SK-N-SH (cell line): ENCODE data around the gene BAIAP2. TPM values are rescaled to one million over a fixed set of nuclear protein-coding genes. Genes with fewer than 3 reads are reported as not detected.

Experiments
- CTCF ChIA-PET: fragments of 300-600, 350-600 bp; formaldehyde crosslinking; extraction: SDS; loops from one replicate; lab custom pipeline; 2021; lab: Yijun Ruan, JAX
- POLR2A ChIA-PET: fragments of 350-600 bp; sonication (Branson Sonifier 250); formaldehyde crosslinking; extraction: SDS; loops from one replicate; lab custom pipeline; 2020; ENCODE audit warnings: antibody characterized with exemption, inconsistent platforms; lab: Yijun Ruan, JAX
- DNase-seq: peaks from one replicate; pipeline ENCODE4 v3.0.0; 2012
- H2AFZ ChIP-seq: fragments of 200-600 bp; sonication (generic); 2 replicates; pipeline ENCODE4 v1.8.1; 2016; ENCODE audit warnings: antibody characterized with exemption, mild to moderate bottlenecking, low read depth
- H3F3A ChIP-seq: fragments of 200-600 bp; sonication (generic); replicated peaks from 2 replicates; pipeline ENCODE3; 2016; ENCODE audit warnings: antibody characterized with exemption, mild to moderate bottlenecking; ENCODE audit not compliant: insufficient read depth
- H3K27ac ChIP-seq, 2 experiments: fragments of 200-500 bp in 1 of 2; fragments of 200-600 bp in 1 of 2; sonication (Bioruptor generic) in 1 of 2; sonication (generic), shearing (Covaris generic) in 1 of 2; 2 replicates each; pipeline versions ENCODE4 v1.5.1 to v1.6.1; 2014 to 2016; ENCODE audit warnings: low read depth in 2 of 2, inconsistent platforms in 1 of 2, low read length in 1 of 2, mild to moderate bottlenecking in 1 of 2, mixed read lengths in 1 of 2
- H3K27me3 ChIP-seq: fragments of 200-600 bp; sonication (generic), shearing (Covaris generic); 2 replicates; pipeline ENCODE4 v1.6.1; 2016; ENCODE audit warnings: mixed run types; ENCODE audit not compliant: insufficient read depth
- H3K36me3 ChIP-seq, 2 experiments: fragments of 200-500 bp in 1 of 2; fragments of 200-600 bp in 1 of 2; sonication (Bioruptor generic) in 1 of 2; sonication (generic) in 1 of 2; replicated peaks in 1 of 2; 2 replicates each; pipeline versions ENCODE3 to v1.5.1; 2014 to 2016; ENCODE audit warnings: low read length in 1 of 2, mild to moderate bottlenecking in 1 of 2; ENCODE audit not compliant: insufficient read depth in 2 of 2, control insufficient read depth in 1 of 2
- H3K4me1 ChIP-seq, 2 experiments: fragments of 200-500 bp in 1 of 2; fragments of 200-600 bp in 1 of 2; sonication (Bioruptor generic) in 1 of 2; sonication (generic), shearing (Covaris generic) in 1 of 2; 2 replicates each; pipeline versions ENCODE4 v1.5.1 to v1.6.1; 2014 to 2016; ENCODE audit warnings: low read depth in 1 of 2, low read length in 1 of 2, mixed run types in 1 of 2; ENCODE audit not compliant: insufficient read depth in 2 of 2, control insufficient read depth in 1 of 2
- H3K4me2 ChIP-seq: fragments of 200-600 bp; sonication (generic), shearing (Covaris generic); 2 replicates; pipeline ENCODE4 v1.6.1; 2017; ENCODE audit warnings: mixed run types
- H3K4me3 ChIP-seq, 2 experiments: fragments of 200-500 bp in 1 of 2; fragments of 200-600 bp in 1 of 2; sonication (Bioruptor generic) in 1 of 2; sonication (generic), shearing (Covaris generic) in 1 of 2; 2 replicates each; pipeline versions ENCODE4 v1.5.1 to v1.8.1; 2014 to 2016; ENCODE audit warnings: low read depth in 2 of 2, inconsistent platforms in 1 of 2, low read length in 1 of 2, mild to moderate bottlenecking in 1 of 2, mixed read lengths in 1 of 2, moderate library complexity in 1 of 2
- H3K79me2 ChIP-seq: fragments of 200-600 bp; sonication (generic); 2 replicates; pipeline ENCODE4 v1.8.1; 2017; ENCODE audit warnings: mild to moderate bottlenecking; ENCODE audit not compliant: insufficient read depth
- H3K9ac ChIP-seq: fragments of 200-600 bp; sonication (generic); 2 replicates; pipeline ENCODE4 v1.6.1; 2017; ENCODE audit warnings: mixed run types
- H3K9me2 ChIP-seq: fragments of 200-600 bp; sonication (generic); 2 replicates; pipeline ENCODE4 v1.6.1; 2017; ENCODE audit warnings: mixed run types
- H3K9me3 ChIP-seq: fragments of 200-600 bp; sonication (generic); 2 replicates; pipeline ENCODE4 v1.6.1; 2017; ENCODE audit warnings: mixed run types, mild to moderate bottlenecking, moderate library complexity
- H4K20me1 ChIP-seq: fragments of 200-600 bp; sonication (generic); 2 replicates; pipeline ENCODE4 v1.6.1; 2017; ENCODE audit warnings: mild to moderate bottlenecking, mixed run types; ENCODE audit not compliant: insufficient read depth
- CHD2 ChIP-seq: fragments of 150-350 bp; IDR thresholded peaks from 2 replicates; pipeline ENCODE4 v1.6.1; 2018; ENCODE audit warnings: low read length; ENCODE audit not compliant: partially characterized antibody
- EP300 ChIP-seq, 2 experiments: IDR thresholded peaks; 2 replicates each; pipeline versions ENCODE4 v1.4.0 to v1.6.1; 2012; ENCODE audit warnings: borderline replicate concordance in 1 of 2, low read depth in 1 of 2, low read length in 1 of 2
- FOXJ3 ChIP-seq: sonication (generic); formaldehyde crosslinking; IDR thresholded peaks from 2 replicates; pipeline ENCODE4 v1.5.1; 2020; ENCODE audit warnings: mild to moderate bottlenecking, missing genetic modification reagents
- FOXM1 ChIP-seq: IDR thresholded peaks from 2 replicates; pipeline ENCODE4 v1.4.0; 2012; ENCODE audit warnings: low read depth, mild to moderate bottlenecking
- MEF2A ChIP-seq: IDR thresholded peaks from 2 replicates; pipeline ENCODE4 v1.4.0; 2012; ENCODE audit warnings: low read depth, borderline replicate concordance
- NFIC ChIP-seq: IDR thresholded peaks from 2 replicates; pipeline ENCODE4 v1.4.0; 2012; ENCODE audit warnings: borderline replicate concordance
- POLR2AphosphoS5 ChIP-seq: IDR thresholded peaks from 2 replicates; pipeline ENCODE4 v1.6.1; 2012; ENCODE audit warnings: low read depth, low read length
- RAD21 ChIP-seq: IDR thresholded peaks from 2 replicates; pipeline ENCODE4 v1.6.1; 2012; ENCODE audit warnings: mild to moderate bottlenecking, low read length
- RFX5 ChIP-seq: IDR thresholded peaks from 2 replicates; pipeline ENCODE4 v1.6.1; 2012; ENCODE audit warnings: mild to moderate bottlenecking, improper control_type of control experiment, low read length
- RXRA ChIP-seq: IDR thresholded peaks from 2 replicates; pipeline ENCODE4 v1.4.0; 2012; ENCODE audit warnings: low read depth, mild to moderate bottlenecking, borderline replicate concordance
- SIN3A ChIP-seq: IDR thresholded peaks from 2 replicates; pipeline ENCODE4 v1.6.1; 2012; ENCODE audit warnings: low read depth, mild to moderate bottlenecking, low read length, moderate library complexity, borderline replicate concordance
- YY1 ChIP-seq: IDR thresholded peaks from 2 replicates; pipeline ENCODE4 v1.4.0; 2012; ENCODE audit warnings: low read depth, mild to moderate bottlenecking
- WGBS: methylation state at CpG from one replicate; pipeline ENCODE4 v1.1.6; 2017; ENCODE audit warnings: low lambda C conversion rate; 5-methylcytosine and 5-hydroxymethylcytosine counted together
- polyA plus RNA-seq, 3 experiments: library from polyadenylated mRNA; depleted of rRNA; stranded (reverse); fragments of >200 nt; gene quantifications; 2 replicates each; pipeline ENCODE4 v1.2.3, GENCODE V29; 2012
- TF ChIP-seq, protein P1 (sequence below): IDR thresholded peaks from 2 replicates; pipeline ENCODE4; 2012
- TF ChIP-seq, protein P2 (sequence below): IDR thresholded peaks from 2 replicates; pipeline ENCODE4 v1.4.0; 2012; ENCODE audit warnings: low read depth, borderline replicate concordance

BAIAP2 gene
- polyA plus RNA-seq, 1 of the 3 experiments (the other 2 are of a cell fraction), result 19.8 TPM

DNA sequence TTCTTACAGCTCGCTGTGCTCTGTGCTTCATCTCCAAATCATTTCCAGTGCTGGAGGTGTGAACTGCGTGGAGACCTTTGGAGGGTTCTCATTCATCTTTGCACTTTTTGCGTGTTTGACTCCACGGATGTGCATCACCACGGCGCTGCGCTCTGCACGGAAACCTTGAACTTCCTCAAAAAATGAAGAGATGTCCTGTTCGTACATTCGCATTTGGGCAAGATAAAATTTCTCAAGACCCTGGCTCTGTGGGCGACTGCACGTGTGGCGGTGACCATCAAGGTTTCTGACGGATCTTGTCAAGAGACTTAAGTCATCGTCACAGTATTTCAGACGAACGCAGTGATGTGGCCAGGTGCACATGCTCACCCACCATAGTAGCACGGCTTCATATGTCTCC lies 120.0 kb downstream of the BAIAP2 start:
- H3K79me2 ChIP-seq, result no peaks in the 10 kb centered on the region
- 84% methylated on average over 18 of the region's 18 CpGs for WGBS
- H3F3A ChIP-seq, result no peaks in the 10 kb centered on the region
- TF ChIP-seq NFIC (no peak), MEF2A (no peak), YY1 (no peak), RXRA (no peak), FOXM1 (no peak), RFX5 (no peak), EP300 (IDR thresholded peaks at IDR 0.05; ENCODE audit: borderline replicate concordance in 1 of 2, low read depth in 1 of 2, low read length in 1 of 2) (no peak), SIN3A (no peak), RAD21 (no peak), FOXJ3 (CRISPR knock-in tag) (no peak), POLR2AphosphoS5 (no peak), CHD2 (no peak)
- TF ChIP-seq, protein P1, sequence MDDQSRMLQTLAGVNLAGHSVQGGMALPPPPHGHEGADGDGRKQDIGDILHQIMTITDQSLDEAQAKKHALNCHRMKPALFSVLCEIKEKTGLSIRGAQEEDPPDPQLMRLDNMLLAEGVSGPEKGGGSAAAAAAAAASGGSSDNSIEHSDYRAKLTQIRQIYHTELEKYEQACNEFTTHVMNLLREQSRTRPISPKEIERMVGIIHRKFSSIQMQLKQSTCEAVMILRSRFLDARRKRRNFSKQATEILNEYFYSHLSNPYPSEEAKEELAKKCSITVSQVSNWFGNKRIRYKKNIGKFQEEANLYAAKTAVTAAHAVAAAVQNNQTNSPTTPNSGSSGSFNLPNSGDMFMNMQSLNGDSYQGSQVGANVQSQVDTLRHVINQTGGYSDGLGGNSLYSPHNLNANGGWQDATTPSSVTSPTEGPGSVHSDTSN, result no peak
- TF ChIP-seq, protein P2, sequence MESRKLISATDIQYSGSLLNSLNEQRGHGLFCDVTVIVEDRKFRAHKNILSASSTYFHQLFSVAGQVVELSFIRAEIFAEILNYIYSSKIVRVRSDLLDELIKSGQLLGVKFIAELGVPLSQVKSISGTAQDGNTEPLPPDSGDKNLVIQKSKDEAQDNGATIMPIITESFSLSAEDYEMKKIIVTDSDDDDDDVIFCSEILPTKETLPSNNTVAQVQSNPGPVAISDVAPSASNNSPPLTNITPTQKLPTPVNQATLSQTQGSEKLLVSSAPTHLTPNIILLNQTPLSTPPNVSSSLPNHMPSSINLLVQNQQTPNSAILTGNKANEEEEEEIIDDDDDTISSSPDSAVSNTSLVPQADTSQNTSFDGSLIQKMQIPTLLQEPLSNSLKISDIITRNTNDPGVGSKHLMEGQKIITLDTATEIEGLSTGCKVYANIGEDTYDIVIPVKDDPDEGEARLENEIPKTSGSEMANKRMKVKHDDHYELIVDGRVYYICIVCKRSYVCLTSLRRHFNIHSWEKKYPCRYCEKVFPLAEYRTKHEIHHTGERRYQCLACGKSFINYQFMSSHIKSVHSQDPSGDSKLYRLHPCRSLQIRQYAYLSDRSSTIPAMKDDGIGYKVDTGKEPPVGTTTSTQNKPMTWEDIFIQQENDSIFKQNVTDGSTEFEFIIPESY, result no peak
- H3K9me2 ChIP-seq, result no peaks in the 10 kb centered on the region
- H3K4me3 ChIP-seq, result no peak overlapping the region
- H3K4me2 ChIP-seq, result no peak overlapping the region
- POLR2A ChIA-PET, result no interaction called here
- H3K27me3 ChIP-seq, result no peaks in the 10 kb centered on the region; the same call in 1 of the 2 replicates
- H3K4me1 ChIP-seq, result no peaks in the 10 kb centered on the region
- no peak overlapping the region for H3K27ac ChIP-seq
- no peak for DNase-seq
- H2AFZ ChIP-seq, result no peak overlapping the region
- CTCF ChIA-PET, result interaction anchor here (6.8 kb wide), 1 partner anchor 11 kb away, joined by 61 read pairs; no protein-coding TSS in a partner anchor
- H4K20me1 ChIP-seq, result no peaks in the 10 kb centered on the region
- no peak overlapping the region for H3K9ac ChIP-seq
- H3K36me3 ChIP-seq, result no peaks in the 10 kb centered on the region
- no peaks in the 10 kb centered on the region for H3K9me3 ChIP-seq
